NCI-H2107 treated with DMSO at 0.1 percent for 48 hours (cell line): ENCODE measurements around the gene MYH2.

Source experiments
- DNase-seq: peaks from one replicate; lab custom pipeline; 2025; ENCODE audit not compliant: unreplicated experiment; lab: John Stamatoyannopoulos, UW

MYH2 gene

DNA sequence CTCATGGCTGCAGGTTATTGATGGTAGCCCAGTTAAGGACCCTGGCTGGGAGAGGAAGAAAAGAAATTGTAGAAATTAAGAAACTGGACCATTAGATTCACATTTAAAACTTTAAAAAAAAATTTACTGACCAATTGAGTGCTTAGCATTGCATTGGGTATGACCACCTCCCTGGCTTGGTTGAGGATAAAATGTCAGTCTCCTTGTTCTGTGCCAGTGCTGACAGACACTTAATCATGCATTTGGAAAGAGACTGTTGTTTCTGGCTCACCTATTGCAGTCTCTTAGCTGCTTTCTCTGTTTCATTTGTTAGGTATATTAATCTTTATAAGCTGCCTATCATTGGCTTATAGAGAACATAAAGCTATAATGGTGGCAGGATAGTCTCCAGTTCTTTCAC, 32.8 kb downstream of the MYH2 start:
- no peak for DNase-seq

DNA sequence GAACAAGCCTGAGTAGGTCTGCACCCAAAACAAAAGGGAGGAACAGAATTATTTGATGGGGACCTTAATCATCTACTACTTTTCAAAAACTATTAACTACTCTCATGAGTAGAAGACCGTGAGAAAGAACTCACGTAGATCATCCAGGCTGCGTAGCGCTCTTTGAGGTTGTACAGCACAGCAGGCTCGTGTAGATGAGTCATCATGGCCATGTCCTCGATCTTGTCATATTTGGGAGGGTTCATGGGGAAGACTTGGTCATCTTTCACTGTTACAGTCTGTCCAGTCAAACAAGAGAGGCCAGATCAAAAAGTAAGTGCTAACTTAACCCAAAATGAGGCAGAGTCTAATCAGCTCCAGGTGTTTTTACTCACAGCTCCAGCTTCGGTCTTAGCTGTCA, 33.4 kb downstream of the MYH2 start:
- no peak for DNase-seq

DNA sequence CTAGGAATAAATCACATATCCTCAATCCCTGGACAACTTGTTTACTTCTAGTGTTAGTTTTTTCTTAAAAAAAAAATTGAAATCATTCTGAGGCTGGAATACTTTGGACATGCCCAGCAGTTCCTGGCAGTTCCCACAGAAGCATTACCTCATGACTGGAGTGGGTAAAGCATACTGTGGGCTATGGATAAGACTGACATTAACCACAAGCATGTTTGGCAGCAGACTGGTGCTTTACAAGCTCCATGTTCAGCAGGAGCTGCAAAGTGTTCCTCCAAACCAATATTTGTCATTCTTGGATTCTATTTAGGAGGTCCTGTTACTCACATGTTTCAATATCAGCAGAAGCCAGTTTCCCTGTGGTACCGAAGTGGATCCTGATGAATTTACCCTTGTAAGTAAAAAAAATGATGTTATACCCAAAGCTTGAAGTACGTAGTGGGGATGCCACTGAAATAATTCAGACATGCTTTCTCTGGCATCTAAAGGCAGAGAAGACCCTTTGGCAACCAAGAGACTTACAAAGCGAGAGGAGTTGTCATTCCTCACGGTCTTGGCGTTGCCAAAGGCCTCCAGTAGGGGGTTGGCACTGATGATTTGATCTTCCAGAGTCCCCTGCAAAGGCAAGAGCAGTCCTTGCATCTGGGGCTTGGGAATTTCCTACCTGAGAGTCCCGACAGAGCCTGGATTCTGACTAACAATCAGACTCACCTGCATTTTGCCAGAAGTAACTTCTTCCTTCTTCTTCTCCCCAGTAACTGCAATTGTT, 36.0 kb downstream of the MYH2 start:
- DNase-seq = no peak

DNA sequence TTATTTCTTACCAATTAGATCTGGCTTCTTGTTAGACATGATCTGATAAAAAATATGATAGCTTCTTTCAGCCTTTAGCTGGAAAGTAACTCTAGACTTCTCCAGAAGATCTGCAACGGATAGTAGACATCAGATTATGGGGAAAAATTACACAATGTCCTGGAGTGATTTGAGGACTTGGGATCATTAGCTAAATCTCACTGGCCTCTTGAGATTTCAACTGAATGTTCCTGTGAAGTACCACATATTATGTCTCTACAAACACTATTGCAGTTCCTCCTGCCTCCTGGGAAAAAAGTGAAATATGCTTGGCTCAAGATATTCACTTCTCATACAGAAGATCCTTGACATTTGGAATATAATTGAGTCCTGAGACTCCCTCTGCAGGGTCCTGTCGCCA, 36.6 kb downstream of the MYH2 start:
- DNase-seq = no peak

DNA sequence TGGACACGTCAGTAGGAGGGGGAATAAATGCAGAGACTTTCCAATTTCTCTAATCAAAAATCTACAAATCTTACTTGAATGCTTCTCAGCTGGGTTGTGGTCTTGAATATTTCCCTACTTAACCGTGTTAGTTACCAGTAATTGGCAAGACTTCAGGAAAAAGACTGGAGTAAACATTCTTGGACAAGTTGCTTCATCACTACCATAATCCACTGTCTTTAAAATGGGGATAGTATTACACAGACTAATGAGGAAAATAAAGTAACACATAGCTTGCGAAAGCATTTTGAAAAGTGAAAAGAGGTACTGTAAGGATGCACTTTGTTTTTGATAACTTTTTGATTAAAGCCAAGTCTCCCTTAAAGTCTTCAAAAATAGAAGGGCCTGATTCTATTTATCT, 49.5 kb downstream of the MYH2 start:
- no peak for DNase-seq

DNA sequence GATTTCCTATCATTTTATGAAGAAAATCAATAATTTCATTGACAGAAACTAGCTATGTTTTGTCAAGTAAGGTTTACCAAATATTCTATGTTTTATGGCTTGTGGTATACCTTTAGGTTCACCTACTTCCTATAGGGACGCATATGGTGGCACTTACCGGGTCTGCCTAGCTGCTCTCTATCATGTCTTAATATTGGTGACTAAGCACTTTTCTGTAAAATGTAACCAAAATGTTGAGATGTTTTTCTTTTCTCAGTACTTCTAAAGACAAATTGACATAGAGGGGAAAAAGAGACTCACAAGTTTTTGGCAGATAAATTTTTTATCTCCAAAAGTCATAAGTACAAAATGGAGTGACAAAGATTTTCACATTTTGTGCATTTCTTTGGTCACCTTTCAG, 57.5 kb downstream of the MYH2 start:
- no peak for DNase-seq

DNA sequence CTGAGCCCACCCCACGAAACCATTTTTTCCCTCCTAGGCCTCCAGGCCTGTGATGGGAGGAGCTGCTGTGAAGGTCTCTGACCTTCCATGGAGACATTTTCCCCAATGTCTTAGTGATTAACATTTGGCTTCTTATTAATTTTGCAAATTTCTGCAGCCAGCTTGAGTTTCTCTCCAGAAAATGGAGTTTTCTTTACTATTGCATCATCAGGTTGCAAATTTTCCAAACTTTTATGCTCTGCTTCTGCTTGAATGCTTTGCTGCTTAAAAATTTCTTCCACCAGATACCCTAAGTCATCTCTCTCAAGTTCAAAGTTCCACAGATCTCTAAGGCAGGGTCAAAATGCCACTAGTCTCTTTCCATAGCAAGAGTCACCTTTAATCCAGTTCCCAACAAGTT, 67.2 kb downstream of the MYH2 start:
- DNase-seq = no peak

DNA sequence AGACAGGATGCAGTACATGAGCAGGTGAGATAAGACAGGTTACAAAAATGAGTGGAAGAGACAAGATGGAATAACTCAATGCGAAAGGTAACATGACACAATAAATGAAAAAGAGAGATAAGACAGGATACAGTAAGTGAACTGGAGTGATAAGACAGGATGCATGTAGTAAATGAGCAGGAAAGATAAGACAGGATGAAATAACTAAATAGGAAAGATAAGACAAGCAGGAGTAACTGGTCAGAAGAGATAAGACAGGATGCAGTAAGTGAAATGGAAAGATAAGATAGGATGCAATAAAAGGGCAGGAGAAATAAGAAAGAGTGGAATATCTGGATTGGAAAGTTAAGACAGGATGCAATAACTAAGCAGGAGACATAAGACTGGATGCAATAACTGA, 71.8 kb downstream of the MYH2 start:
- no peak for DNase-seq

DNA sequence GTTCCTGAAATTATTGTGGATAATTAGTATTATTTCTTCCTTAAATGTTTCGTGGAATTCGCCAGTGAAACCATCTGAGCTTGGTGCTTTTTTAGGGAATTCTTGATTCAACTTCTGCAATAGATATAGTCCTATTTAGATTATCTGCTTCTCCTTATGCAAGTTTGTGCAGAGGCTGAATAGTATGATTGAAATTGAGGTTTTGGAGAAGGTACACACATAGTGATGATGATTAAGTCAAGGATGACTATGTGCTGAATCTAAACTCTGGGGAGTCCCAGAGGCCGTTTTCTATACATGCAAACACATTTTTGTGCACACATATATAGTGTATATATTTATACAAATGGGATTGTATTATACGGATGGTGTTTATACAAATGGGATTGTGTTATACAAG, 74.9 kb downstream of the MYH2 start:
- no peak for DNase-seq

DNA sequence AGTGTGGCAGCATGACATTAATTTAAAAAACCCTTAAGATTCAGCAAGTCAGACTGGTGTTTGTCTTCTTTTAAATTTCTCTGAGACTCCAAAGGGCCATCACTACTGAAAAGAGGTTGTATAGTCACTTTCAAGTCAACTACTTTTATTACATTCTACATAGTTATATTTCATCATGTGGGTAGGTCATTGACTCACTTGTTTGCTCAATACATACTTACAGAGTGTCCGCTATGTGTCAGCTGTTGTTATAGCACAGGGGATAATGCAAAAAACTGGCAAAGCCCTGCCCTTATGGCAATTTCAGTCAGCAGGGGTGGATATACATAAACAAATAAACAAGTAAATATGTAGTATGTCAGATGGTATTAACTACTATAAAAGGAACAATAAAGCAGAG, 77.6 kb downstream of the MYH2 start:
- DNase-seq = no peak
